ENCODE data around the gene PLCL1.

- TF ChIP-seq POLR2AphosphoS5 (IDR thresholded peaks at IDR 0.05; ENCODE audit: low read depth, low read length) (no peak), TAF1 (IDR thresholded peaks at IDR 0.05; ENCODE audit: borderline replicate concordance, insufficient read depth, low read length) (no peak)
These were observed 120.8 kb downstream of the PLCL1 start for GRCh38 chr2:197925204-197925603.

Measured in PFSK-1 (cell line).